IMR-90 (cell line): ENCODE measurements around the gene SMU1. TPM values are rescaled to one million over a fixed set of nuclear protein-coding genes. Genes with fewer than 3 reads are reported as not detected.

Experiments
- ATAC-seq: fragments of 200-7000 bp; cut with Tn5 transposase; 2 replicates; pipeline ENCODE4 v1.9.1; 2020; ENCODE audit warnings: low read depth, mild to moderate bottlenecking, moderate library complexity
- BruUV-seq: library from RNA; stranded (reverse); fragments of 400-500 nt; replicated peaks from 2 replicates; lab custom pipeline; 2021; lab: Mats Ljungman, UMichigan
- CTCF ChIA-PET: fragments of 300-600 bp; formaldehyde crosslinking; extraction: SDS; loops from one replicate; lab custom pipeline; 2021; ENCODE audit warnings: antibody characterized with exemption; lab: Yijun Ruan, JAX
- POLR2A ChIA-PET: fragments of 300-600 bp; sonication (Branson Sonifier 250); formaldehyde crosslinking; loops from one replicate; lab custom pipeline; 2022; ENCODE audit warnings: antibody characterized with exemption; ENCODE audit not compliant: unreplicated experiment; lab: Charles Lee
- DNase-seq: peaks from one replicate; pipeline ENCODE4 v3.0.0; 2013
- H2AFZ ChIP-seq: replicated peaks from 2 replicates; pipeline ENCODE3; 2013; ENCODE audit warnings: low read length, mild to moderate bottlenecking; ENCODE audit not compliant: poor library complexity
- H2AK5ac ChIP-seq: 2 replicates; pipeline ENCODE4 v1.6.1; 2013; ENCODE audit warnings: low read depth, low read length, inconsistent platforms
- H2AK9ac ChIP-seq: replicated peaks from 2 replicates; pipeline ENCODE3; 2013; ENCODE audit warnings: mild to moderate bottlenecking, low read depth, low read length, moderate library complexity; ENCODE audit not compliant: poor library complexity
- H2BK120ac ChIP-seq: 2 replicates; pipeline ENCODE4 v1.6.1; 2013; ENCODE audit warnings: low read depth, low read length, inconsistent platforms
- H2BK15ac ChIP-seq: 3 replicates; pipeline ENCODE4 v1.6.1; 2013; ENCODE audit warnings: low read depth, low read length, inconsistent platforms
- H2BK20ac ChIP-seq: 2 replicates; pipeline ENCODE4 v1.6.1; 2013; ENCODE audit warnings: low read depth, mild to moderate bottlenecking, inconsistent platforms, low read length, moderate library complexity
- H2BK5ac ChIP-seq: 2 replicates; pipeline ENCODE4 v1.6.1; 2013; ENCODE audit warnings: mild to moderate bottlenecking, low read depth, low read length, inconsistent platforms; ENCODE audit not compliant: poor library complexity, severe bottlenecking
- H3K14ac ChIP-seq: replicated peaks from 2 replicates; pipeline ENCODE4 v1.6.1; 2013; ENCODE audit warnings: low read depth, low read length, inconsistent platforms
- H3K18ac ChIP-seq: 2 replicates; pipeline ENCODE4 v1.6.1; 2013; ENCODE audit warnings: low read depth, low read length, control low read depth
- H3K23ac ChIP-seq: 2 replicates; pipeline ENCODE4 v1.6.1; 2013; ENCODE audit warnings: low read depth, low read length, inconsistent platforms
- H3K27ac ChIP-seq: 2 replicates; pipeline ENCODE4 v1.5.1; 2013; ENCODE audit warnings: mild to moderate bottlenecking, control low read depth, low read length; ENCODE audit not compliant: insufficient read depth
- H3K27me3 ChIP-seq: 2 replicates; pipeline ENCODE4 v1.6.1; 2013; ENCODE audit warnings: low read length; ENCODE audit not compliant: control insufficient read depth, insufficient read depth
- H3K36me3 ChIP-seq: 2 replicates; pipeline ENCODE4 v1.6.1; 2013; ENCODE audit warnings: low read length, mixed read lengths; ENCODE audit not compliant: control insufficient read depth, insufficient read depth
- H3K4ac ChIP-seq: 2 replicates; pipeline ENCODE4 v1.6.1; 2013; ENCODE audit warnings: low read depth, low read length, inconsistent platforms
- H3K4me1 ChIP-seq: 2 replicates; pipeline ENCODE4 v1.6.1; 2013; ENCODE audit warnings: low read length, mixed read lengths; ENCODE audit not compliant: control insufficient read depth, insufficient read depth
- H3K4me2 ChIP-seq: 2 replicates; pipeline ENCODE4 v1.6.1; 2013; ENCODE audit warnings: low read depth, mild to moderate bottlenecking, control low read depth, low read length, moderate library complexity
- H3K4me3 ChIP-seq: 2 replicates; pipeline ENCODE4 v1.5.1; 2013; ENCODE audit warnings: low read depth, mild to moderate bottlenecking, control low read depth, low read length, moderate library complexity; ENCODE audit not compliant: insufficient read depth
- H3K56ac ChIP-seq: 2 replicates; pipeline ENCODE4 v1.6.1; 2013; ENCODE audit warnings: low read length, inconsistent platforms; ENCODE audit not compliant: insufficient read depth; ENCODE audit errors: extremely low read depth
- H3K79me1 ChIP-seq, 2 experiments: 2 replicates each; pipeline ENCODE4 v1.6.1; 2013; ENCODE audit warnings: low read length in 2 of 2, inconsistent platforms in 1 of 2, low read depth in 1 of 2
- H3K9ac ChIP-seq: 2 replicates; pipeline ENCODE4 v1.6.1; 2013; ENCODE audit warnings: low read depth, low read length, control low read depth
- H3K9me1 ChIP-seq: 2 replicates; pipeline ENCODE4 v1.6.1; 2013; ENCODE audit warnings: low read length, inconsistent platforms; ENCODE audit not compliant: insufficient read depth
- H3K9me3 ChIP-seq: 2 replicates; pipeline ENCODE4 v1.6.1; 2013; ENCODE audit warnings: low read length; ENCODE audit not compliant: control insufficient read depth, insufficient read depth
- H4K20me1 ChIP-seq: 2 replicates; pipeline ENCODE4 v1.6.1; 2013; ENCODE audit warnings: low read length, inconsistent platforms; ENCODE audit not compliant: insufficient read depth
- H4K5ac ChIP-seq: 2 replicates; pipeline ENCODE4 v1.6.1; 2013; ENCODE audit warnings: mild to moderate bottlenecking, low read depth, low read length, control low read depth
- H4K8ac ChIP-seq, 2 experiments: 2 replicates each; pipeline ENCODE4 v1.6.1; 2013; ENCODE audit warnings: low read depth in 2 of 2, low read length in 2 of 2, control low read depth in 1 of 2, inconsistent platforms in 1 of 2
- H4K91ac ChIP-seq: 2 replicates; pipeline ENCODE4 v1.6.1; 2013; ENCODE audit warnings: low read depth, low read length, inconsistent platforms; ENCODE audit not compliant: insufficient read depth
- BHLHE40 ChIP-seq: fragments of 150-350 bp; IDR thresholded peaks from 2 replicates; pipeline ENCODE4 v1.6.1; 2016; ENCODE audit warnings: mild to moderate bottlenecking, low read depth, low read length
- CEBPB ChIP-seq: IDR thresholded peaks from 2 replicates; pipeline ENCODE4 v1.6.1; 2012; ENCODE audit warnings: low read depth, low read length, improper control_type of control experiment
- CHD1 ChIP-seq: IDR thresholded peaks from 2 replicates; pipeline ENCODE4 v1.6.1; 2012; ENCODE audit warnings: low read depth, low read length, improper control_type of control experiment
- ELK1 ChIP-seq: fragments of 150-350 bp; IDR thresholded peaks from 2 replicates; pipeline ENCODE4 v1.6.1; 2016; ENCODE audit warnings: low read depth, mild to moderate bottlenecking, low read length, moderate library complexity, borderline replicate concordance
- FOS ChIP-seq: fragments of 150-350 bp; IDR thresholded peaks from 2 replicates; pipeline ENCODE4 v1.6.1; 2016; ENCODE audit warnings: low read depth, low read length
- MAFK ChIP-seq: IDR thresholded peaks from 2 replicates; pipeline ENCODE4 v1.6.1; 2012; ENCODE audit warnings: low read depth, low read length, improper control_type of control experiment
- MAZ ChIP-seq: IDR thresholded peaks from 2 replicates; pipeline ENCODE4 v1.6.1; 2012; ENCODE audit warnings: low read depth, mild to moderate bottlenecking, low read length, improper control_type of control experiment, moderate library complexity, borderline replicate concordance
- MXI1 ChIP-seq: IDR thresholded peaks from 2 replicates; pipeline ENCODE4 v1.6.1; 2012; ENCODE audit warnings: low read depth, mild to moderate bottlenecking, low read length, moderate library complexity, borderline replicate concordance
- NFE2L2 ChIP-seq: fragments of 150-350 bp; IDR thresholded peaks from 2 replicates; pipeline ENCODE4 v1.6.1; 2016; ENCODE audit warnings: low read depth, mild to moderate bottlenecking, low read length
- POLR2A ChIP-seq: IDR thresholded peaks from 2 replicates; pipeline ENCODE4 v1.6.1; 2012; ENCODE audit warnings: mild to moderate bottlenecking, low read depth, low read length
- RAD21 ChIP-seq: IDR thresholded peaks from 2 replicates; pipeline ENCODE4 v1.6.1; 2012; ENCODE audit warnings: low read length, improper control_type of control experiment
- SMC3 ChIP-seq: fragments of 150-350 bp; IDR thresholded peaks from 2 replicates; pipeline ENCODE4 v1.6.1; 2016; ENCODE audit warnings: low read depth, mild to moderate bottlenecking, antibody characterized with exemption, low read length, moderate library complexity
- USF2 ChIP-seq: fragments of 150-350 bp; IDR thresholded peaks from 2 replicates; pipeline ENCODE4 v1.6.1; 2017; ENCODE audit warnings: mild to moderate bottlenecking, antibody characterized with exemption, low read length, low read depth
- WGBS, 2 experiments: methylation state at CpG; one replicate each; pipeline versions ENCODE4 v1.1.5 to v1.1.7; 2013; ENCODE audit warnings: missing lambda C conversion rate in 2 of 2; ENCODE audit not compliant: insufficient read length in 1 of 2; ENCODE audit errors: extremely low coverage in 2 of 2; 5-methylcytosine and 5-hydroxymethylcytosine counted together
- dilution Hi-C: fragments of 300-500 bp; cut with HindIII; formaldehyde crosslinking; loops from one replicate; pipeline ENCODE4 v1.14.3; 2018; ENCODE audit warnings: low sequenced_read_pairs; ENCODE audit not compliant: unreplicated experiment
- in situ Hi-C: fragments of 300-500 bp; cut with MboI; formaldehyde crosslinking; loops from 3 replicates; pipeline ENCODE4 v1.14.3; 2019; ENCODE audit warnings: low sequenced_read_pairs, inconsistent platforms, mixed read lengths
- intact Hi-C: fragments of 100-400 bp; cut with micrococcal nuclease; formaldehyde crosslinking; loops from 2 replicates; pipeline ENCODE4 v1.10.0; 2022
- polyA plus RNA-seq, 3 experiments: library from polyadenylated mRNA; depleted of rRNA; stranded (reverse); fragments of >200 nt; gene quantifications; 2 replicates each; pipeline ENCODE4 v1.2.3, GENCODE V29; 2012; ENCODE audit warnings: low replicate concordance in 1 of 3
- total RNA-seq: library from RNA; depleted of rRNA; stranded (reverse); fragments of >200 nt; gene quantifications from 2 replicates; pipeline ENCODE4 v1.2.3, GENCODE V29; 2012

The SMU1 gene
- total and polyA plus RNA-seq, 2 of the 4 experiments (the other 2 are of a cell fraction): 11.1 to 36.0 TPM

- H3K18ac ChIP-seq: no peak overlapping the region
- H4K5ac ChIP-seq: no peak overlapping the region
- no peak for ATAC-seq
- H3K27me3 ChIP-seq: no peaks in the 10 kb centered on the region
- no CpG with 5 or more reads among the region's 1 CpG for WGBS, 2 experiments
- no peak for DNase-seq
- H2BK20ac ChIP-seq: no peak overlapping the region
- H4K8ac ChIP-seq: no peak overlapping the region
- no peaks in the 10 kb centered on the region for H3K9me3 ChIP-seq
- H2AK5ac ChIP-seq: no peak overlapping the region
- POLR2A ChIA-PET: no interaction called here
- CTCF ChIA-PET: no interaction called here
- dilution Hi-C loops (no loop called here), in situ Hi-C loops (no loop called here), intact Hi-C loops (loop anchor here (2.0 kb wide), 1 partner anchor 33 kb away; the partner anchor contains the start of gene SMU1)
- H3K9me1 ChIP-seq: peaks cover 31% of the 10 kb centered on the region
- no peak overlapping the region for H2AK9ac ChIP-seq
- H2BK15ac ChIP-seq: no peak overlapping the region
- no peak overlapping the region for H3K27ac ChIP-seq
- H2BK120ac ChIP-seq: no peak overlapping the region
- peaks cover 26% of the 10 kb centered on the region for H3K36me3 ChIP-seq
- no peak overlapping the region for H3K56ac ChIP-seq
- no TSS peak for BruUV-seq
- H3K79me1 ChIP-seq: peaks cover 16 to 47% of the 10 kb centered on the region in 2 experiments
- no peak overlapping the region for H3K4me2 ChIP-seq
- H2BK5ac ChIP-seq: no peak overlapping the region
- H3K4me3 ChIP-seq: no peak overlapping the region
- H3K14ac ChIP-seq: no peak overlapping the region
- no peaks in the 10 kb centered on the region; the same call in 1 of the 2 replicates for H4K20me1 ChIP-seq
- no peak overlapping the region for H3K23ac ChIP-seq
- H2AFZ ChIP-seq: no peak overlapping the region
- no peak overlapping the region for H3K4ac ChIP-seq
- TF ChIP-seq NFE2L2: no peak
- TF ChIP-seq MAZ: no peak
- no peak for TF ChIP-seq ELK1
- TF ChIP-seq FOS: no peak
- TF ChIP-seq USF2: no peak
- TF ChIP-seq MXI1: no peak
- no peak for TF ChIP-seq SMC3
- no peak for TF ChIP-seq BHLHE40
- TF ChIP-seq POLR2A: no peak
- no peak for TF ChIP-seq MAFK
- no peak for TF ChIP-seq CEBPB
- TF ChIP-seq CHD1: no peak
- no peak for TF ChIP-seq RAD21
- peaks cover 15% of the 10 kb centered on the region for H3K4me1 ChIP-seq
- no peak overlapping the region for H3K9ac ChIP-seq
- H4K91ac ChIP-seq: no peak overlapping the region
These were observed 33.5 kb upstream of the SMU1 start for GRCh38 chr9:33109850-33110595.
